Skin of body (tissue), 2 donors: ENCODE data around the gene SPRYD3. TPM values are rescaled to one million over a fixed set of nuclear protein-coding genes. Genes with fewer than 3 reads are reported as not detected.

Source experiments
- DNase-seq: peaks from one replicate; lab custom pipeline; 2025; lab: John Stamatoyannopoulos, UW
- total RNA-seq: library from RNA; depleted of rRNA; stranded (reverse); fragments of >200 nt; gene quantifications from one replicate; pipeline ENCODE4 v1.2.3, GENCODE V29; 2014

SPRYD3 gene
- total RNA-seq, 1 donor from 2014 or later: 13.1 TPM

- DNase-seq: no peak
Observed at GRCh38 chr12:53082637-53083175, 3.5 kb upstream of the SPRYD3 start.

- DNase-seq: no peak
Observed at GRCh38 chr12:53078425-53079225, 565 bp downstream of the SPRYD3 start.

GRCh38 chr12:53077030-53077429, 2.2 kb downstream of the SPRYD3 start:
- no peak for DNase-seq

DNA sequence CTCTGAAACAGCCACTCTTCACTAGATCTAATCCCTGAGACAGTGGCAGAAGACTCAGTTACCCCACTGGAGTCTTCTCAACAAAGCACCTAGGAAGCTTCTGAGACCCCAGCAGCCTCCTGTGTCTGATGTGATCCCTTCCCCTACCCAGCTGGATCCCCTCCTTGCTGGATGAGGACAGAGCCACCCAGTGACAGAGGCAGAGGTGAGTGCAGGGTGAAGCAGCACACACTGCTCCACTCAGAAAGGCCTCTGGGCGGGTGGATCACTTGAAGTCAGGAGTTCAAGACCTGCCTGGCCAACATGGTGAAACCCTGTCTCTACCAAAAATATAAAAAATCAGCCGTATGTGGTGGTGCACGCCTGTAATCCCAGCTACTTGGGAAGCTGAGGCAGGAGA, 2.7 kb downstream of the SPRYD3 start:
- DNase-seq: no peak

DNA sequence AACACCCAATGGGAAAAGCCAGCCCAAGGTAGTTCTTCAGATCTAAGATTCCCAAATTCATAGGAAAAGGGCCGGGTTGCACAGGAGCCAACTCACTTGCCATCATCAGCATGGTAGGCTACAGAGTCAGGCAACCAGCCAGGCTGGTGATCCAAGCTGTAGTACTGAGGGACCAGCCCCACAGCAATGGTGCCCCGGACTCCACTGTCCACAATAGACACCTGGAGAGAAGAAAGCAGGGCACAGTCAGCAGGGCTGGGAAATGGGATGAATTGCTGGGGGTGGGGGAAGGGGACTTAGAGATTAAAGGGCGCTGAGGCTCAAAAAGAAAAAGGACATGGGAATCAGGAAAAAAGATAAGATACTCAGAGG, 4.2 kb downstream of the SPRYD3 start:
- no peak for DNase-seq

DNA sequence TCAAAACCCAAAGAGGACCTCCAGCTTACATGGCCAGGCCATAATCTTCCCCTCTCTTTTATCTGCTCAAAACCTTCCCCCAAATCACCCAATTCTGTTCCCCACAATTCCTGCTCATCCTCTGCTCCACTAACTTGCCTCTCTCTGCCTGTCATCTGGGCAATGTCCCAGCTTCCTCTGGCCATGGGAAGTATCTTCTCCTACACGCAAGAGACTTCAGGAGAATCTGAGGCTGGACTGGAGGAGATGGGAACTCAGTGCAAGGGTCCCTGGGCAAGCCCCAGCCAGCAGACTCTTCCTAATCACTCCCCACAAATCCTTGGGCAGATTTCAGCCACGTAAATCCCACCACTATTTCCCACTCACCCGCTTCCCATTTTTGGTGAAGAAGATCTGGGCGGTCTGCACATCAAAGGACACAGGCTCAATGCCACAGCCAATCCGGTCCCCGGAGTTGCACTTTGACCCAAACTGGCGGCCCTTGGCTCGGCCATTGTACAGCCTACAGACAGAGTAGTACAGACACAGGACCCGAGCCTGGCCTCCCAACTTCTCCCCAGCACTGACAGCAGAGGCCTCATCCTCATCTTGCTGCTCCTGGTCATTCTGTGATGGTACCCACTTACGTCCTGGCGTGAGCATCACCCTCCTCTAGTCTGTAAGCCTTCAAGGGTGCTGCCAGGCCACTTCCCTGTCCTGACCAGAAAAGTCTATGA, 4.7 kb downstream of the SPRYD3 start:
- no peak for DNase-seq

GRCh38 chr12:53073881-53074280, 5.3 kb downstream of the SPRYD3 start:
- DNase-seq: peak; percentile 39

GRCh38 chr12:53071591-53072551, 7.3 kb downstream of the SPRYD3 start:
- peak; percentile 82 for DNase-seq

DNA sequence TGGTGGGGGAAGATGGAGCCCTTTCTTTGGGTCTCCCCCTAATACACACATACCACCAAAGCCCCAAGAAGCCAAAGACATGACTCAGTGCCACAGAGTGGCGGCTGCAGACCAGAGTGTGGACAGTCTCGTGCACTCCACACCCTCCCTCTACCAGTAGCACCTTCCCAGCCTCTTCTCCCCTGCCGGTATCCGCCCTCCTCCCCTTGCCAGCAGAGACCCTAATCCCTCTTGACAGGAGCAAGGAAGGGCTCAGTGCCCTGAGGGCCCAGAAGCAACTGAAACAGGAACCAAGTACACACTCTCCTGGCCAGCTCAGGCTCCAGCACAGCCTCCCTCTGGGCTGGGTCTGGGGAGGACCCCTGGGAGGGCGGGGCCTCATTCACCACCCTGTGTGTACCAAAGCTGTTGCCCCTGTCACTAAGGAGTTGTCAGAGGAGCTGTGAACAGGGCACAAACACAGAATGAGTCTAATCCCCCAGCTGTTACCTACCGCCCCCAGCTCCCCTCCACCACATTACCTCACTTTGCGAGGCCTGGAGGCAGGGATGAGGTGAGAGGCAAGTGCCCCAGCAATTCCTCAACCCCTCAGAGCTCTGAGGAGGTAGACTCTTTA, 8.2 kb downstream of the SPRYD3 start:
- no peak for DNase-seq

DNA sequence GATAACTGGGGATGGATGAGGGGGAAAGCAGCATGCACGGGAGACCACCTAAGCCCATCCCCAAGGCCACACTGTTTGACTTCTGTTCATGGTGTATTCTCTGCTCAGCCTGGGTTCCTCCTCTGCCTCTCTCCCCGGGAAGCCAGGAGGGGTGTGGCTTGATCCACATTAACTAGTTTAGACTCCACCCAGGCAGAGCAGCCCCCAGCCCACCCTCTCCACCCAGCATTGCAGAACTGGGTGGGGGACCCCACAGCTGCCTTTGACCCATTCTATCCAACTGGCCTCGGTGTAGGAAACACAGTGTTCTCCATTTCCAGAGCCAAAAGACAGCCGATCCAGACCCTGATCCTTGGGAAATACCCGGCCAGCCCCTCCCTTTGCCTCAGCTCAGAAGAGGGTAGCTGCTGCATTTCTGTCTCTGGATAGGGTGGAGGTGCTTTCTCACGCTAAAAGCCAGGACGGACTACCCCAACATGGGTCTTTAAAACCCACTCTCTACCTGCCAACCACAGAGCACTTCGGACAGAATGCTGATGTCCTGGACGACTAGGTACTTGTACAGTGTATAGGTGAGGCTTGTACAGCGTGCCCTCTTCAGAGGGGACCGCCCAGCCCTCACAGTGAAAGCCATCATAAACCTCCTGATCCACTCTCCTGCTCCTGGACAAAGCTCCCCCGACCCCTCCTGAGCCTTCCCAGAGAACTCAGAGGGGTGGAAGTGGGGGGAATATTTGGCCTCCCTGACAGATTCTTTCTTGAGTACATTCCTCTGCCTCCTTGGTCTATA, 9.4 kb downstream of the SPRYD3 start:
- DNase-seq: peak; percentile 40

- no peak for DNase-seq
Observed at GRCh38 chr12:53068811-53069585, 10.2 kb downstream of the SPRYD3 start.

GRCh38 chr12:53067993-53068770, 11.0 kb downstream of the SPRYD3 start:
- DNase-seq: no peak

GRCh38 chr12:53067074-53067992, 11.9 kb downstream of the SPRYD3 start:
- no peak for DNase-seq

DNA sequence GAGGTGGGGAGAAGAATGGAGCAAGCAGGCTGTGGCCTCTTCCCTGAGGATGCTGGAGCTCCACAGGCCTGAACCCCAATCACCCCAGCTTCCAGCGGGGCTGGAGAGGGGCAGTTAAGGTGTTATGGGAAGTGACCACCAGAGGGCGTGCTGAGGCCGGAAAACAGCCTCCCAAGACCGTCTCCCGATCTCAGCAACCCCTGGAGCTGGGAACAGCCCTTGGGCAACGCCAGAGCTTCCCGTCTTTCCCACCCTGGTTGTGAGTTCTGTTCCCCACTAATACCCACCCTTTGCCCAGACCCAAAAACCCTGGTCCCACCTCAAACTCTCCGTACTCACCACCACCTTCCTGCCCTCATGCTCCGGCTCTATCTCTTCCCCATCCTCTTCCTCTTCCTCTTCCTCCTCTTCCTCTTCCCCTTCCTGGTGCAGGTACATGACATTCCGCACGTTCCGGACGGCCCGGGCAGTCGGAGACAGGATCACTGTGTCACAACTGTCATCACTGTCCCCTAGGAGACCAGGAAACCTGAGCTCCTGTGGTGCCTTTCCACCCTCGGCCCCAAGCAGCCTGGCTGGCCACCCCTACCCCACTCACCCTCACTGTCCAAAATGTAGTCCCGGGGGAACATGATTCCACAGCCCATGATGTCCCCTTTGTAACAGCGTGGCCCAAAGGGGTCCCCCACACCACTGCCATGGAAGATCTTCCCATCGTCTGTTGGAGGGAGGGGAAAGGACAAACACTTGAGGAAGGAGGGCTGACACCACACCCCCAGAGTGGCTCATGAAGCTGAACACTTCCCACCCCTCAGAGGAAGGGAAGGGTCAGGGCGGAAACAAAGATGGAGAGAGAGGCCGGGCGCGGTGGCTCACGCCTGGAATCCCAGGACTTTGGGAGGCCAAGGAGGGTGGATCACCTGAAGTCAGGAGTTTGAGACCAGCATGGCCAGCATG, 12.9 kb downstream of the SPRYD3 start:
- peak; percentile 72 for DNase-seq

GRCh38 chr12:53065470-53065869, 13.7 kb downstream of the SPRYD3 start:
- no peak for DNase-seq
